T-helper 2 cell treated with Interferon-gamma antibody and Interleukin-4, amounts not matched to agents 100 ng/mL and 5 ng/mL, for 36 hours (primary cell): ENCODE results near the gene NACC1. TPM values are rescaled to one million over a fixed set of nuclear protein-coding genes. Genes with fewer than 3 reads are reported as not detected.

Experiments
- intact Hi-C: fragments of 100-400 bp; cut with micrococcal nuclease; formaldehyde crosslinking; loops from one replicate; pipeline ENCODE4 v1.15.1; 2023
- total RNA-seq: library from RNA; stranded (reverse); gene quantifications from 2 replicates; pipeline ENCODE4 v1.2.3, GENCODE V29; 2022

The NACC1 gene
- 77.4 and 81.8 TPM in 2 replicates for total RNA-seq

GRCh38 chr19:13117772-13118423 lies at the start of gene NACC1:
TSS of gene NACC1 (plus strand) at chr19:13118264. CDS start at chr19:13135208, 16,944 bp downstream.
- intact Hi-C loops, result loop anchor here (1.0 to 2.0 kb wide), 3 partner anchors 14 to 34 kb away; no protein-coding TSS in a partner anchor

GRCh38 chr19:13069415-13070359 lies 48.4 kb upstream of the NACC1 start:
- intact Hi-C loops, result no loop called here

- intact Hi-C loops, result no loop called here
Measured at GRCh38 chr19:13070425-13071140, 47.5 kb upstream of the NACC1 start.

- intact Hi-C loops, result no loop called here
Measured at GRCh38 chr19:13071444-13072187, 46.4 kb upstream of the NACC1 start.

- intact Hi-C loops, result no loop called here
Measured at GRCh38 chr19:13072188-13072908, 45.7 kb upstream of the NACC1 start.

- intact Hi-C loops, result no loop called here
Measured at GRCh38 chr19:13073263-13073662, 44.8 kb upstream of the NACC1 start.

- intact Hi-C loops, result no loop called here
Measured at GRCh38 chr19:13074378-13074777, 43.7 kb upstream of the NACC1 start.

GRCh38 chr19:13076320-13076719 lies 41.7 kb upstream of the NACC1 start:
- intact Hi-C loops, result no loop called here

- intact Hi-C loops, result no loop called here
Measured at GRCh38 chr19:13076787-13077186, 41.3 kb upstream of the NACC1 start.

- intact Hi-C loops, result no loop called here
Measured at GRCh38 chr19:13077240-13077639, 40.8 kb upstream of the NACC1 start.

- intact Hi-C loops, result no loop called here
Measured at GRCh38 chr19:13078381-13078780, 39.7 kb upstream of the NACC1 start.

GRCh38 chr19:13078897-13079541 lies 39.0 kb upstream of the NACC1 start:
- intact Hi-C loops, result no loop called here

- intact Hi-C loops, result no loop called here
Measured at GRCh38 chr19:13079542-13079986, 38.5 kb upstream of the NACC1 start.

GRCh38 chr19:13082192-13083007 lies 35.7 kb upstream of the NACC1 start:
- intact Hi-C loops, result no loop called here

GRCh38 chr19:13083008-13083404 lies 35.1 kb upstream of the NACC1 start:
- intact Hi-C loops, result no loop called here

- intact Hi-C loops, result no loop called here
Measured at GRCh38 chr19:13083627-13084026, 34.4 kb upstream of the NACC1 start.

- intact Hi-C loops, result no loop called here
Measured at GRCh38 chr19:13085666-13086065, 32.4 kb upstream of the NACC1 start.

GRCh38 chr19:13086341-13086740 lies 31.7 kb upstream of the NACC1 start:
- intact Hi-C loops, result no loop called here

GRCh38 chr19:13087295-13087694 lies 30.8 kb upstream of the NACC1 start:
- intact Hi-C loops, result no loop called here
